GM13977 (cell line): ENCODE results near the gene ITSN2.

ENCODE experiments used
- DNase-seq: peaks from one replicate; pipeline ENCODE4 v3.0.0; 2012; ENCODE audit warnings: low spot score
- in situ Hi-C: fragments of 300-500 bp; cut with MboI; formaldehyde crosslinking; loops from one replicate; pipeline ENCODE4 v1.12.0; 2022; ENCODE audit warnings: low sequenced_read_pairs, low pct_unique_long_range_greater_than_20kb, mixed read lengths, inconsistent platforms; ENCODE audit not compliant: unreplicated experiment
- TF ChIP-seq, protein P1 (sequence below): IDR thresholded peaks from 2 replicates; pipeline ENCODE4 v1.5.1; 2012; ENCODE audit warnings: mild to moderate bottlenecking, control low read depth; ENCODE audit not compliant: insufficient read depth; ENCODE audit errors: extremely low read depth, missing control alignments

Gene ITSN2

DNA sequence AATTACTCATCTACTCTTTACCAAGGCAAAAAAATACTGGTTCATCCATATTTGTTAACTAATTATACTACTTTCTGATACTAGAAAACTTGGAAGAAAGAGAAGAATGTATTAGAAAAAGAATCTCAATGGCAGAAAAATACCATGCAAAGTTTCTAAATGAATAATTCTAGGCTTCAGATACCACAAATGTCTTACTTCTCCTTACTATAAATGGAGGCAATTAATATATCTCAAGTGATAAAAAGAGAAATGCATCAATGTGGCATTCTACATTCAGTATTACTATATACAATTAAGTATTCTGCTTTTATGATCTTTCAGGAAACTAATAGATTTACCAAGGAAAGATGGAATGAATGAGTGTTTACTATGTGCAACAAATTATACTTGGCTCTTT lies 85.5 kb downstream of the ITSN2 start:
- no peak for DNase-seq
- TF ChIP-seq, protein P1, sequence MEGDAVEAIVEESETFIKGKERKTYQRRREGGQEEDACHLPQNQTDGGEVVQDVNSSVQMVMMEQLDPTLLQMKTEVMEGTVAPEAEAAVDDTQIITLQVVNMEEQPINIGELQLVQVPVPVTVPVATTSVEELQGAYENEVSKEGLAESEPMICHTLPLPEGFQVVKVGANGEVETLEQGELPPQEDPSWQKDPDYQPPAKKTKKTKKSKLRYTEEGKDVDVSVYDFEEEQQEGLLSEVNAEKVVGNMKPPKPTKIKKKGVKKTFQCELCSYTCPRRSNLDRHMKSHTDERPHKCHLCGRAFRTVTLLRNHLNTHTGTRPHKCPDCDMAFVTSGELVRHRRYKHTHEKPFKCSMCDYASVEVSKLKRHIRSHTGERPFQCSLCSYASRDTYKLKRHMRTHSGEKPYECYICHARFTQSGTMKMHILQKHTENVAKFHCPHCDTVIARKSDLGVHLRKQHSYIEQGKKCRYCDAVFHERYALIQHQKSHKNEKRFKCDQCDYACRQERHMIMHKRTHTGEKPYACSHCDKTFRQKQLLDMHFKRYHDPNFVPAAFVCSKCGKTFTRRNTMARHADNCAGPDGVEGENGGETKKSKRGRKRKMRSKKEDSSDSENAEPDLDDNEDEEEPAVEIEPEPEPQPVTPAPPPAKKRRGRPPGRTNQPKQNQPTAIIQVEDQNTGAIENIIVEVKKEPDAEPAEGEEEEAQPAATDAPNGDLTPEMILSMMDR, result no peak
- in situ Hi-C loops, result no loop called here

DNA sequence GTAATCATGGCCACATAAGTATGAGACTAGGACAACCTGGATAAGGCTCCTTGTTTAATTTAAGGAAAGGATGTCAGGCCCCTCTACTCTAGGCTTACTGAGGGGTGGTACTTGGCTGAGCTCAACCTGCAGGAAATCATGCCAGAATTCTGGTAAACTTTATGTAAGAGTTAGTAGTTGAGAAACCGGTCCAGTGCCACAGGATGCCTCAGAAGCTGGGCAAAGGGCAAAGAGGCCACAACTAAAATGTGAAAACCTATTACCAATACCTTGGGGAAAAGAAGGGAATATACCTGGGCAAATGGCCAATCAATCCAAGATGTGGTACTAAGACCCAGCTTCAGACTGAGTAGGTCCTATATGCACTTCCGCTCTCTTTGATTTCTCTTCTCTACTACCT lies 86.7 kb downstream of the ITSN2 start:
- in situ Hi-C loops, result no loop called here
- DNase-seq, result no peak
- TF ChIP-seq, protein P1, result no peak

DNA sequence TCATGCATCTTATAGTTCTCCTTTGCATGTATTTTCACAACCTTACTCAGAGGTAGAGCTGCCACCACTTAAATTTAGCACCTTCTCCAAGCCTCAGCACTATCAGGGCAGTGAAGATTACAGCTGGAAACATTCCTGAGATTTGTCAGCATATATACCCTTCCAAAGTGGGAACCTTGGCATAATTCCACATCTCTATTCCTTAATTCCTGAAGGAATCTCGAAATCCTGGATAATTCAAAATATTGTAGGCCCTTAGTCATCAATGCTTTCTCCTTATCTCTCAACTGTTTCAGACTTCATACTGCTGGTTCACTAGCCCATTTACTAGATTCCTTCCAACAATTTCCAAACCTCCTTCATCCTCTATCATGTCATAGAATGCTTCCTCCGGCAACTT lies 87.4 kb downstream of the ITSN2 start:
- in situ Hi-C loops, result no loop called here
- DNase-seq, result no peak
- TF ChIP-seq, protein P1, result no peak

DNA sequence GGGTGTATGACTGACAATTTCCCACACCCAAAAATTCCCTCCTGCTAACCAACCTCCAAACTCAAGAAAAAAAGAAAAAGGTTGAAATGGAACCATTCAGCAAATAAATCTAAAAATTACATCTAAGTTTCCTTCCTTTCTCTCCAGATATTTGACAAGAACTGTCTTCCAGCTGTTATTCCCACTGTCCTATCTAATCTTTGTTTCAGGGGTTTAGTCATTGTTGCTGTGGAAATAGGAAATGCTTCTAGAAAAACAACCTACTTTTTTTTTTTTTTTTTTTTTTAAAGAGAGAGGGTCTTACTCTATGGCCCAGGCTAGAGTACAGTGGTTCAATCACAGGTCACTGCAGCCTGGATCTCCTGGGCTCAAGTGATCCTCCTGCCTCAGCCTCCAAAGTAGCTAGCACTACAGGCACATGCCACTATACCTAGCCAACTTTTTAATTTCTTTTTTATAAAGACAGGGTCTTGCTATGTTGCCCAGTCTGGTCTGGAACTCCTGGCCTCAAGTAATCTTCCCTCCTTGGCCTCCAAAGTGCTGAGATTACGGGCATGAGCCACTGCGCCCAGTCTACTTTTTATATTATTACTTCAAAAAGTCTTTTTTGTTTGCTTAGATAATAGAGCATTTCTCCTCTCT lies 88.1 kb downstream of the ITSN2 start:
- DNase-seq, result no peak
- TF ChIP-seq, protein P1, result no peak
- in situ Hi-C loops, result no loop called here

DNA sequence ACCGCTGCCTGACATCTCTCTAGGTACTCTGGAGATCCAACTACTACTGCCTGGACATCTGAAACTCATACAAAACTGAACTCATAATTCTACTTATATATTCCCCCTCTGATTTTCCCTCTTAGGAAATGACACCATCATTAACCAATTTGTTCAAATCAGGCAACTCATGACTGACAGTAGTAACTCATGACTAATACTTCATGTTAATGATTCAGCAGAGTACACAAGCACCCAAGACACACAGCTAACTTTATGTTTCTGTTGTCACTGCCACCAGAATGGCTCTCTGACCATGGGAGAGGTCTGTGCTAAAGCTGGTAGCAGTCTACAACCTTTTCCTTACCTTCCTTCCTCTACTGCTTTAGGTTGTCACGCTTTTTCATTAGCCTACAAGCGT lies 91.1 kb downstream of the ITSN2 start:
- TF ChIP-seq, protein P1, result no peak
- no peak for DNase-seq
- in situ Hi-C loops, result no loop called here

DNA sequence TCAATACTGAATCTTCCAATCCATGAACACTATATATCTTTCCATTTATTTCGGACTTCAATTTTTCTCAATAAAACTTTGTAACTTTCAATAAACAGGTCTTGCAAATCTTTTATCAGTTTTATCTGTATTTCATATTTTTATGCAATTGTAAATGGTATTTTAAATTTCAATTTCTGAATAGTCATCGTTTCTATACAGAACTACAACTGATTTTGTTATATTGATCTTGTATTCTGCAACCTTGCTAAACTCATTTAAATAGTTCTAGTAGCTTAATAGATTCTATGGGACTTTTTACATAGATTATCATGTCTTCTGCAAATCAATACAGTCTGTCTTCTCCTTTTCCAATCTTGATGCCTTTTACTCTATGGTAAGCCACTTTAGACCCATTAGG lies 95.1 kb downstream of the ITSN2 start:
- in situ Hi-C loops, result no loop called here
- no peak for DNase-seq
- TF ChIP-seq, protein P1, result no peak

DNA sequence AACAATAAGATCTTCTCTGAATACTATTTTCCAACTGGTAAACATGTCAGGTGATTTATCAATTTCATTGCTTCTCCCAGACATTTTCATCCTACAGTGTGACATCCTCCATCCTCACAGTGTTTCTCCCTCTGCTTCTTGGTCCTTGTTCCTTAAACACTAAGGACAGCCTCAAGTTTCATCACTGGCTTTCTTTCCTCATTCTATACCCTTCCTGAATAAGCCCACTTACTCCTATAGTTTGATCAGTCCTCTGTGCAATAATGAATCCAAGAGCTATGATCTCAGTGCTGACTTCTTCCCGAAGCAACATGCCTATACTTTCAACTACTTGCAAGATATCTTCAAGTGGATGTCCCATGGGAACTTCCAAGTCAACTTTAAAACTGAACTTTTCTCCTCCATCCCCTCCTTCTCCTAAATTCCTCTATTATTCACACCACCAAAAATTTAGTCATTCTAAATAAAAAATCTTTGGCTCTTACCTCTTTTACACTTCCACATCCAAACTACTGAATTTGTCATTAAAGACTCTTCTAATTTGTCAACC lies 97.8 kb downstream of the ITSN2 start:
- TF ChIP-seq, protein P1, result no peak
- no peak for DNase-seq
- in situ Hi-C loops, result no loop called here
